Stimulated activated naive B cell treated with anti-CD40 and anti-IgM and Interleukin-4, amounts not matched to agents 10 μg/mL and 1 μg/mL and 100 μg/mL, for 72 hours (primary cell): Measurements from ENCODE around the gene RACGAP1.

Experiments used
- ATAC-seq, 2 donors: fragments of 150-1000 bp; cut with Tn5 transposase; replicated peaks; 2 replicates each; pipeline ENCODE4 v1.10.0; 2021; ENCODE audit warnings: moderate library complexity in 1 of 2
- DNase-seq: peaks from one replicate; pipeline ENCODE4 v3.0.0; 2021
- H3K27ac Mint-ChIP-seq: one replicate; pipeline ENCODE4 v1.8.0; 2022; ENCODE audit warnings: mild to moderate bottlenecking, mixed read lengths
- H3K27me3 Mint-ChIP-seq, 2 donors: one replicate each; pipeline ENCODE4 v1.8.0; 2022; ENCODE audit warnings: mixed read lengths in 2 of 2
- H3K36me3 Mint-ChIP-seq, 2 donors: one replicate each; pipeline ENCODE4 v1.8.0; 2022; ENCODE audit warnings: mixed read lengths in 2 of 2, mild to moderate bottlenecking in 1 of 2
- H3K4me1 Mint-ChIP-seq, 2 donors: one replicate each; pipeline ENCODE4 v1.8.0; 2022; ENCODE audit warnings: mixed read lengths in 2 of 2, mild to moderate bottlenecking in 1 of 2
- H3K4me3 Mint-ChIP-seq, 2 donors: one replicate each; pipeline ENCODE4 v1.8.0; 2022; ENCODE audit warnings: mild to moderate bottlenecking in 2 of 2, mixed read lengths in 2 of 2, moderate library complexity in 1 of 2
- H3K9me3 Mint-ChIP-seq, 2 donors: one replicate each; pipeline ENCODE4 v1.8.0; 2022; ENCODE audit warnings: mixed read lengths in 2 of 2, mild to moderate bottlenecking in 1 of 2

Gene RACGAP1

GRCh38 chr12:49968471-49968870 is 56.8 kb downstream of the RACGAP1 start:
- Mint-ChIP-seq H3K4me3 (no peak overlapping the region), H3K9me3 (no peaks in the 10 kb centered on the region), H3K27ac (no peak overlapping the region), H3K4me1 (peaks cover 4 to 7% of the 10 kb centered on the region in 2 donors), H3K36me3 (no peaks in the 10 kb centered on the region), H3K27me3 (peaks cover 29 to 34% of the 10 kb centered on the region in 2 donors)
- no peak for DNase-seq
- ATAC-seq = no peak

GRCh38 chr12:49967777-49968250 is 57.5 kb downstream of the RACGAP1 start:
- no peak for DNase-seq
- Mint-ChIP-seq H3K4me3 (peak overlapping the region in 1 of 2 donors; percentile 75), H3K27ac (no peak overlapping the region), H3K36me3 (no peaks in the 10 kb centered on the region), H3K27me3 (peaks cover 34 to 41% of the 10 kb centered on the region in 2 donors), H3K9me3 (no peaks in the 10 kb centered on the region), H3K4me1 (peaks cover 4 to 7% of the 10 kb centered on the region in 2 donors)
- peak in 1 of 2 donors; percentile 17 for ATAC-seq

DNA sequence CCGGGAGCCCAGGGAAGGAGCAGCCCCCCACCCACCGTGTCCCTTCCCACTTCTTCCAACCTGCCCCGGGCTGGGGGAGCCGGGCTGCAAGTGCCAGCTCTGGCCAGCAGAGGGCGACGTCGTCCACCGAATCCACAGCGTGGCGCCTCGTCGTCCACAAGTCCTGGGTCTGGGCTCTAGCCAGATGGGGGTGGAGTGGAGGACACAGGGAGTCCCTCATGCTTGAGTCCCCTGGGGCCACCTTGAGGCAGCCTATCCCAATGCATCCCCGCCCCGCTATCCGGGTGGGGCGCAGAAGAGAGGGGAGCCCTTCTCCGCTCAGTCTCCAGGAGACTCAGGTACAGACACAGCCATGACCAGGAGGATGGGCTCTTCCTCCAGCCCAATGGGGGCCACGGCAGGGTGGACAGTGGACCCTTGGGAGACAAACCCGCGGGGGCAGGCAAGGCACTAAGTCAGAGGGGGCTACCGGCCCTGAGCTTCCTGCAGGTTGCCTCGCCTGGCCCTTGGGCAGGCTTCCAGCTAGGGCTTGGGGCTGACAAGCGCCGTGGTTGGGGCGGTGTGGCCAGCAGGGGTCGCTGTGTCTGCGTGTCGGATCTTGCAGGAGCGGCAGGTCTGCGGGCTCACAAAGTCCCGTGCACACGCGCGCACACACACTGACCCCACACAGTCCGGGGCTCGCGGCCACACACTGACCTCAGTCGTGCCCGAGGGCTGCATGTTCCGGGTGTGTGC is 58.1 kb downstream of the RACGAP1 start:
- H3K27me3 Mint-ChIP-seq = peaks cover 40 to 47% of the 10 kb centered on the region in 2 donors
- H3K36me3 Mint-ChIP-seq = no peaks in the 10 kb centered on the region
- no peaks in the 10 kb centered on the region for H3K9me3 Mint-ChIP-seq
- peak overlapping the region; percentile 70 for H3K27ac Mint-ChIP-seq
- H3K4me1 Mint-ChIP-seq = peaks cover 6 to 7% of the 10 kb centered on the region in 2 donors
- peak overlapping the region; percentile 71 to 75 for H3K4me3 Mint-ChIP-seq
- peak; percentile 88 to 90 for ATAC-seq
- peak; percentile 74 for DNase-seq

DNA sequence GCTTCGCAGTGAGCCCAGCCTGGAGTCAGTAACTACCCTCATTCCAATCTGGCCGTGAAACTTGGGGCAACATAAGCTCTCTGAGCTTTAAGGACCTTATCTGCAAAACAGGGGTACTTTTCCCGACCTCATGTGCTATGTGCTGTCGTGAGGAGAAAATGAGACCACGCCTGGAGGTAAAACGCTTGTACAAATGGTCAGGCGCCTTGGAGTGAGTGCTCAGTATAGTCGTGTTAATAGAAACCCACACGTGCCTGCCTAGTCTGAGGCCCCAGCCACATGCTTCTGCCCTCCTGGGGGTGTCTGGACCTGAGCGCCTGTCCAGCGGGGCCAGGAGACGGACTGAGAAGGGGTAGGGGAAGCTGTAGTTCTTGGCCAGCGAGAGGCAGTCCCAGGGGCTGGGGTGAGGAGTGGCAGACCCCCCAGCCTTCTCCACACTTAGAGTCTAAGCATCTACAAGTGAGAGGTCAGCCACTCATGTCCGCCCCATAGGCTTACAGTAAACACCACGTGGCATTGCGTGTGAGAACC is 58.7 kb downstream of the RACGAP1 start:
- Mint-ChIP-seq H3K36me3 (no peaks in the 10 kb centered on the region), H3K4me1 (peaks cover 6 to 7% of the 10 kb centered on the region in 2 donors), H3K4me3 (no peak overlapping the region), H3K9me3 (no peaks in the 10 kb centered on the region), H3K27me3 (peaks cover 44 to 51% of the 10 kb centered on the region in 2 donors), H3K27ac (no peak overlapping the region)
- no peak for DNase-seq
- ATAC-seq = no peak

DNA sequence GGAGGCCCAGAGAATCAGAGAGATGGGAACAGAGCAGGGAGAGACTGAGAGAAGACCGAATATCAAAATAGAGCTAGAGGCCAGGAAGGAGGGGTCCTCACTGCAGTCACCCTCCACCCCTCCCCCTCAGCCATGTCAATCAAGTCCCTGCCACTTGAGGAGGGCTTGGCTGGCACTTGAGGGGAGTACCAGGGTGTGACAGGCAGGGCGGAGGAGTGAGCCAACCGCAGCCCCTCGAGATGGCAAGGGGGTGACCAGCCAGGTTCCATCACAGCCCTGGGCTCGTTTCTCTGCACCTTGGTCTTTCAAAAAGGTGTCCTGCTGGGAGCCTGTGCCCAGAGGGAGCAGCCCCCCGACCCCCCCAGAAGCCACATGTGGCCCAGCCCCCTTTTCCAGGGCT is 59.5 kb downstream of the RACGAP1 start:
- Mint-ChIP-seq H3K27me3 (peaks cover 44 to 53% of the 10 kb centered on the region in 2 donors), H3K4me3 (no peak overlapping the region), H3K36me3 (no peaks in the 10 kb centered on the region), H3K4me1 (peaks cover 6 to 7% of the 10 kb centered on the region in 2 donors), H3K27ac (no peak overlapping the region), H3K9me3 (no peaks in the 10 kb centered on the region)
- no peak for DNase-seq
- no peak for ATAC-seq

DNA sequence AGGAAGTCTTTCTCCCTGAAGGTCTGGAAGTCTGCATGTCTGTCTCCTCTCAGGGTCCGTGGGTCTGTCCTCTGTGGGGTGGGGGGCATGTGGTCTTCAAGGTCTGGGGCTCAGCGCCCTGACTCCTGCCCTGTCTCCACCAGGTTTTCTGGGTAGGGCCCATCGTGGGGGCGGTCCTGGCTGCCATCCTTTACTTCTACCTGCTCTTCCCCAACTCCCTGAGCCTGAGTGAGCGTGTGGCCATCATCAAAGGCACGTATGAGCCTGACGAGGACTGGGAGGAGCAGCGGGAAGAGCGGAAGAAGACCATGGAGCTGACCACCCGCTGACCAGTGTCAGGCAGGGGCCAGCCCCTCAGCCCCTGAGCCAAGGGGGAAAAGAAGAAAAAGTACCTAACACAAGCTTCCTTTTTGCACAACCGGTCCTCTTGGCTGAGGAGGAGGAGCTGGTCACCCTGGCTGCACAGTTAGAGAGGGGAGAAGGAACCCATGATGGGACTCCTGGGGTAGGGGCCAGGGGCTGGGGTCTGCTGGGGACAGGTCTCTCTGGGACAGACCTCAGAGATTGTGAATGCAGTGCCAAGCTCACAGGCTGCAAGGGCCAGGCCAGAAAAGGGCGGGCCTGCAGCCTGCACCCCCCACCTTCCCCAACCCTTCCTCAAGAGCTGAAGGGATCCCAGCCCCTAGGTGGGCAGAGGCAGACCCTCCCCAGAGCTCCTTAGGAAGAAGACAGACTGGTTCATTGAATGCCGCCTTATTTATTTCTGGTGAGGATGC is 60.3 kb downstream of the RACGAP1 start:
- no peak for ATAC-seq
- no peaks in the 10 kb centered on the region for H3K9me3 Mint-ChIP-seq
- H3K27me3 Mint-ChIP-seq = peaks cover 52 to 60% of the 10 kb centered on the region in 2 donors
- no peak for DNase-seq
- no peaks in the 10 kb centered on the region for H3K36me3 Mint-ChIP-seq
- peaks cover 11 to 14% of the 10 kb centered on the region in 2 donors for H3K4me1 Mint-ChIP-seq
- no peak overlapping the region for H3K4me3 Mint-ChIP-seq
- no peak overlapping the region for H3K27ac Mint-ChIP-seq

DNA sequence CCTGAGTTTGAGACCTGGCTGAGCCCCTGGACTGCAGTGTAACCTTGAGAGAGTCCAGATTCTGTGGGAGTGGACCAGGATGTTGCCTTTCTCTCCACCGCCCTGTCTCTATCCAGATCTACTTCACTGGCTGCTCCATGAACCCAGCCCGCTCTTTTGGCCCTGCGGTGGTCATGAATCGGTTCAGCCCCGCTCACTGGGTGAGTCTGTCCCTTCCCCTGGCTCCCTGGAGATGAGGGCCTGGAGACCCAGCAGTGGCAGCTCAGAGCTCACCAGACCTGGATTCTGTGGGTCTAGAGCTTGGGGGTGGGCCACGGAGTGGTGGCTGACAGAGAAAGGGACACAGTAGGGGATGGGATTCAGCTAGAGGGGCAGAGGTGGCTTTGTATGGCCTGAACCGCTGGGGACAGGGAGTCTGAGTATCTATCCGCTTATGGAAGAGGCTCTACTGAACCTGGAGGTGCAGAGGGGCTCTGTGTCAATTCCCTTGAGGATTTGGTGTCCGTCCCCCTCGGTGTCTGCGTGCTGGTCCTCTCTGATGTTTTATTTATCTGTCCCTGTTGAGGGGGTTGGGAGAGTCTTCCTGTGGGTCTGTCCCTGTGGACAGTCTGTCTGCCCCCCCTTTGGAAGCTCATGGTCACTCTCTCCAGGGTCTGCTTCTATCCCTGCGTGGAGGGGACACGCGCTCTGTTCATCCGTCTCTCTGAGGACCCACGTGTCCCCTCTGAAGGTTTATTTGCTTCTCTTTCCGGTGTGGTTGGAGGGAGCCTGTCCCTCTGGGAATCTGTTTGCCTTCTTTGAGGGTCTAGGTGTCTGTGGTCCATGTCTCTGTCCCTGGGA is 61.1 kb downstream of the RACGAP1 start:
- Mint-ChIP-seq H3K9me3 (no peaks in the 10 kb centered on the region), H3K36me3 (no peaks in the 10 kb centered on the region), H3K27me3 (peaks cover 61 to 69% of the 10 kb centered on the region in 2 donors), H3K27ac (no peak overlapping the region), H3K4me1 (peaks cover 11 to 17% of the 10 kb centered on the region in 2 donors), H3K4me3 (no peak overlapping the region)
- DNase-seq = no peak
- no peak for ATAC-seq

DNA sequence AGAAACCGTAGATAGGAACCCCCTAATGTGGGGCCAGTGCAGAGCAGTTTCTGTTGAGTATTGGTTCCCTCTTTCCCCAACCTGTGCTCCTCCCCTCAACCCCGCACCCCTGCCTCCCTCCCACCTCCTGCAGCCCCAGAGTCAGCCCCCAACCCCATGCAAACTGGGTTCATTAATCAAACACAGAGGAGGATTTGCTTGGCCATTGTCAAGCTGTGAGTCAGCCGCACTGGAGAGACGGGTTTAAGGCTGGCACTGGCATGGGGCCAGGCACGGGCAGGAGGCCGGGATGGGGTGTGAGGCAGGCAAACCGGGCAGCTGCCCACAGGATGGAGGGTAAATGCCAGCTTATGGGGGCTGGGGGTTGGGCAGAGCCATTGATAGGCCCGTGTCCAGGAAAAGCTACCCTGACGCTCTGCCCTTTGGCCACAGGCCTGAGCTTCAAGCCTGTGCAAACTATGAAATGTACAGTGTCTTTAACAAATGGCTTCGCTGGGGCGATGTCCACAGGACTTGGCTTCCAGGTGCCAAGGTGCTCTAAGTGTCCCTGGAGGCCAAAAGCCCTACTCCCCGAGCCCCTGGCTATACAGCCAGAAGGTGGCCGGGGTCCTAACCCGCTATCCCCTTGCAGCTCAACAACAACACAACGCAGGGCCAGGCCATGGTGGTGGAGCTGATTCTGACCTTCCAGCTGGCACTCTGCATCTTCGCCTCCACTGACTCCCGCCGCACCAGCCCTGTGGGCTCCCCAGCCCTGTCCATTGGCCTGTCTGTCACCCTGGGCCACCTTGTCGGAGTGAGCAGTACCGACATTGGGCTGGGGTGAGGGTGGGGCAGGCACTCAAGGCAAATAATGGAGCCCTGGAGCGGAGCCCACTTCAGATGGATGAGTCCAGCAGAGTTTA is 62.2 kb downstream of the RACGAP1 start:
- Mint-ChIP-seq H3K9me3 (no peaks in the 10 kb centered on the region), H3K27me3 (peaks cover 71 to 79% of the 10 kb centered on the region in 2 donors), H3K4me1 (peaks cover 11 to 17% of the 10 kb centered on the region in 2 donors), H3K4me3 (no peak overlapping the region), H3K36me3 (no peaks in the 10 kb centered on the region), H3K27ac (no peak overlapping the region)
- ATAC-seq (no peak), DNase-seq (no peak)

DNA sequence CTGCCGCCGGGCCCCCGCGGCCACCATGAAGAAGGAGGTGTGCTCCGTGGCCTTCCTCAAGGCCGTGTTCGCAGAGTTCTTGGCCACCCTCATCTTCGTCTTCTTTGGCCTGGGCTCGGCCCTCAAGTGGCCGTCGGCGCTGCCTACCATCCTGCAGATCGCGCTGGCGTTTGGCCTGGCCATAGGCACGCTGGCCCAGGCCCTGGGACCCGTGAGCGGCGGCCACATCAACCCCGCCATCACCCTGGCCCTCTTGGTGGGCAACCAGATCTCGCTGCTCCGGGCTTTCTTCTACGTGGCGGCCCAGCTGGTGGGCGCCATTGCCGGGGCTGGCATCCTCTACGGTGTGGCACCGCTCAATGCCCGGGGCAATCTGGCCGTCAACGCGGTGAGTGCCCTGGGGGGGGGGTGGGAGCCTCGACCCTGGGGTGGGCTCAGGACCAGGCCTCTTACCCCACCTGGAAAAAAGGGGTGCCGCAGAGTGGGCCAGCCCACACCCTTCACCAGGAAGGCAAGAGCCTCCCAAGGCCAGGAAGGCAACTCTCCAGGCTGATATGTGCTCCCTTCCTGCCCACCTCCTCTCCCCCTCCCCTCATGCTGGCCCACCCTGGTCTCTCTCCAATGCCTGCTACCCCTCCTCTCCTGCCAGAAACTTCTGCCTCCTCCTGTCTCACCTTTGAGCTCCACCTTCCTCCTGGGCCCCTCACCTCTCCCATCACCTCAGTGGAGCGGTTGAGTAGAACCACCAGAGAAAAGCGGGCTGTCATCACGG is 63.1 kb downstream of the RACGAP1 start:
- Mint-ChIP-seq H3K9me3 (no peaks in the 10 kb centered on the region), H3K4me3 (peak overlapping the region; percentile 7 to 37), H3K27me3 (peaks cover 78 to 87% of the 10 kb centered on the region in 2 donors), H3K36me3 (no peaks in the 10 kb centered on the region), H3K27ac (no peak overlapping the region), H3K4me1 (peaks cover 10 to 16% of the 10 kb centered on the region in 2 donors)
- ATAC-seq = no peak
- no peak for DNase-seq

DNA sequence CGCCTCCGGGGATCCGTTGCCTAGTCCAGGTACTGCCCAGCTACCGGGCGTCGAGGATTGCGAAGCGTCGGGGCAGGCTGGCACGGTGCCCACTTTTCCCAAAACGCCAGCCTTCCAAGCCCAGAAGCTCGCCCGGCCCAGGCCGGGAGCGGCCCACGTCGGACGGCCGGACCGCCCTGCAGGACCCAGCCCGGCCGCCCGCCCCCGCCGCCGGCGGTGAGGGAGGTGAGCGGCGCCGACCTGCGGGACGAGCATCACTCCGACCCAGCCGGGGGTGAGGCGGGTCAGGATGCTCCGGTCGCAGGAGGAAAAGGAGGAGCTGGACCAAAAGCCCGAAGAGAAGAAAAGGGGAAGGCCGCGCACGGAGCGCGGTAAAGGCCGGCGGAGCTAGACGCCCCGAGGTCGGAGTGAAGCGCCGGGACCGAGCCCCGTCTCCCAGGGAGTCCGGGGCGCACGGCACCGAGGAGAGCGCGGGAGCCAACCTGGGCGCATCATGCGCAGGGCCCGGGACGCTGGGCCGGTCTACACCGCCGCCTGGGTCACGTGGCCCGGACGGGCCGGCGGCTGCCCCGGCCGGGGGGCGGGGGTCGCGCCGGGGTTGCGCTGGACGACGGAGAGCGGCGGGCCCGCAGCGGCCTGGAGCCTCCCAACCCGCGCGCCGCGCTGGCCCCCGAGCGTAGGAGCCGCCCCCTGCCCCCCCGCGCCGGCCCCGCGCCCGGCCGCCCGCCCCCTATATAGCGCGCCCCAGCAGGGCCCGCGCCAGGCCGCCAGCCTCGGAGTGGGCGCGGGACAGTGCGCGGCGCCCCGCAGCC is 64.0 kb downstream of the RACGAP1 start, which contains the start of gene AQP5:
Gene AQP5, plus strand, starts transcription at position 762 of the 812 bp plus-strand sequence. CDS start 146 bp downstream, outside the sequence.
- Mint-ChIP-seq H3K4me1 (peaks cover 9 to 15% of the 10 kb centered on the region in 2 donors), H3K4me3 (peak within 1 kb of the TSS; percentile 11 to 52), H3K36me3 (no peaks in the 10 kb centered on the region), H3K27ac (peak within 1 kb of the TSS; percentile 31), H3K9me3 (no peaks in the 10 kb centered on the region), H3K27me3 (peaks cover 75 to 88% of the 10 kb centered on the region in 2 donors)
- ATAC-seq (peak; percentile 12 to 21), DNase-seq (no peak)

- Mint-ChIP-seq H3K27ac (peak overlapping the region; percentile 31), H3K4me1 (peaks cover 12 to 21% of the 10 kb centered on the region in 2 donors), H3K4me3 (peak overlapping the region; percentile 11 to 18), H3K9me3 (no peaks in the 10 kb centered on the region), H3K36me3 (no peaks in the 10 kb centered on the region), H3K27me3 (peaks cover 71 to 88% of the 10 kb centered on the region in 2 donors)
- no peak for ATAC-seq
- no peak for DNase-seq
Observed at GRCh38 chr12:49960474-49961110, 64.7 kb downstream of the RACGAP1 start.
